HCT116 (cell line): ENCODE data around the gene GALNT6. TPM values are rescaled to one million over a fixed set of nuclear protein-coding genes. Genes with fewer than 3 reads are reported as not detected.

Experiments
- ATAC-seq: fragments of 200-7000 bp; cut with Tn5 transposase; 2 replicates; pipeline ENCODE4 v1.9.1; 2020; ENCODE audit warnings: mild to moderate bottlenecking, moderate library complexity
- BruUV-seq: library from RNA; stranded (reverse); fragments of 400-500 nt; replicated peaks from 2 replicates; lab custom pipeline; 2021; lab: Mats Ljungman, UMichigan
- CTCF ChIA-PET: fragments of 300-600 bp; sonication (Branson Sonifier 250); formaldehyde crosslinking; loops from one replicate; lab custom pipeline; 2021; ENCODE audit warnings: antibody characterized with exemption; lab: Charles Lee
- POLR2A ChIA-PET: fragments of 300-600, 350-600 bp; sonication (Branson Sonifier 250); formaldehyde crosslinking; loops from one replicate; lab custom pipeline; 2021; ENCODE audit warnings: antibody characterized with exemption; lab: Charles Lee
- RAD21 ChIA-PET, 2 experiments: fragments of 300-600 bp; sonication (Branson Sonifier 250); formaldehyde crosslinking; loops; one replicate each; lab custom pipeline; 2023; ENCODE audit warnings: low total read pairs in 2 of 2; ENCODE audit not compliant: uncharacterized antibody in 2 of 2, unreplicated experiment in 2 of 2, low non-redundant PET in 1 of 2; lab: Charles Lee
- DNase-seq: peaks from one replicate; pipeline ENCODE4 v3.0.0-alpha.2; 2010; ENCODE audit warnings: low read depth, low spot score
- H2AFZ ChIP-seq: fragments of 200-600 bp; shearing (Covaris generic), sonication (generic); 2 replicates; pipeline ENCODE4 v1.6.1; 2017; ENCODE audit warnings: low read depth, mixed run types, mixed read lengths, antibody characterized with exemption, low read length; ENCODE audit not compliant: poor library complexity, severe bottlenecking
- H3K27ac ChIP-seq: 2 replicates; pipeline ENCODE4 v1.5.1; 2012; ENCODE audit warnings: low read depth, low read length
- H3K27me3 ChIP-seq: fragments of 200-600 bp; sonication (generic); 2 replicates; pipeline ENCODE4 v1.6.1; 2016; ENCODE audit warnings: mixed run types, low read length, mixed read lengths; ENCODE audit not compliant: insufficient read depth
- H3K36me3 ChIP-seq, 2 experiments: fragments of 200-500 bp in 1 of 2; fragments of 200-600 bp in 1 of 2; sonication (Bioruptor generic) in 1 of 2; sonication (generic) in 1 of 2; 2 replicates each; pipeline versions ENCODE4 v1.5.1 to v1.6.1; 2014 to 2016; ENCODE audit warnings: low read length in 2 of 2, inconsistent platforms in 1 of 2, mixed read lengths in 1 of 2, mixed run types in 1 of 2; ENCODE audit not compliant: insufficient read depth in 2 of 2, control insufficient read depth in 1 of 2
- H3K4me1 ChIP-seq, 2 experiments: fragments of 200-600 bp in 1 of 2; sonication (generic) in 1 of 2; 2 replicates each; pipeline versions ENCODE4 v1.5.1 to v1.6.1; 2012 to 2017; ENCODE audit warnings: low read length in 2 of 2, inconsistent platforms in 1 of 2, mild to moderate bottlenecking in 1 of 2, mixed read lengths in 1 of 2, mixed run types in 1 of 2, moderate library complexity in 1 of 2; ENCODE audit not compliant: insufficient read depth in 2 of 2, control insufficient read depth in 1 of 2
- H3K4me2 ChIP-seq: fragments of 200-600 bp; sonication (generic); 2 replicates; pipeline ENCODE4 v1.6.1; 2017; ENCODE audit warnings: mixed run types, low read length, mixed read lengths
- H3K4me3 ChIP-seq, 2 experiments: fragments of 200-600 bp in 1 of 2; sonication (generic) in 1 of 2; replicated peaks in 1 of 2; 2 replicates each; pipeline ENCODE4 v1.5.1; 2011 to 2016; ENCODE audit warnings: low read length in 2 of 2, control low read depth in 1 of 2, low read depth in 1 of 2, mild to moderate bottlenecking in 1 of 2, mixed read lengths in 1 of 2, mixed run types in 1 of 2
- H3K79me2 ChIP-seq: fragments of 200-600 bp; sonication (generic); 2 replicates; pipeline ENCODE4 v1.6.1; 2017; ENCODE audit warnings: mild to moderate bottlenecking, mixed run types, low read length, moderate library complexity, mixed read lengths; ENCODE audit not compliant: insufficient read depth
- H3K9ac ChIP-seq: fragments of 200-600 bp; sonication (generic); 2 replicates; pipeline ENCODE4 v1.6.1; 2016; ENCODE audit warnings: low read length, mixed read lengths
- H3K9me2 ChIP-seq: fragments of 200-600 bp; sonication (generic), shearing (Covaris generic); 2 replicates; pipeline ENCODE4 v1.6.1; 2017; ENCODE audit warnings: mixed run types, mild to moderate bottlenecking, moderate library complexity; ENCODE audit not compliant: insufficient read depth
- H3K9me3 ChIP-seq, 2 experiments: fragments of 200-500 bp in 1 of 2; fragments of 200-600 bp in 1 of 2; sonication (Bioruptor generic) in 1 of 2; sonication (generic) in 1 of 2; 2 replicates each; pipeline ENCODE4 v1.6.1; 2014 to 2017; ENCODE audit warnings: low read length in 2 of 2, mixed read lengths in 2 of 2, inconsistent platforms in 1 of 2, low read depth in 1 of 2, mild to moderate bottlenecking in 1 of 2, mixed run types in 1 of 2, moderate library complexity in 1 of 2; ENCODE audit not compliant: control insufficient read depth in 1 of 2, insufficient read depth in 1 of 2
- H4K20me1 ChIP-seq: fragments of 200-600 bp; sonication (generic), shearing (Covaris generic); 2 replicates; pipeline ENCODE4 v1.6.1; 2017; ENCODE audit warnings: mixed run types, mild to moderate bottlenecking, moderate library complexity; ENCODE audit not compliant: insufficient read depth
- ATF3 ChIP-seq: IDR thresholded peaks from 2 replicates; pipeline ENCODE4 v1.6.1; 2012
- CBX3 ChIP-seq: IDR thresholded peaks from 2 replicates; pipeline ENCODE4 v1.6.1; 2012; ENCODE audit warnings: low read depth
- CEBPB ChIP-seq: IDR thresholded peaks from 2 replicates; pipeline ENCODE4 v1.6.1; 2012; ENCODE audit warnings: low read depth
- EGR1 ChIP-seq: IDR thresholded peaks from 2 replicates; pipeline ENCODE4 v1.6.1; 2012; ENCODE audit warnings: low read depth
- ELF1 ChIP-seq: IDR thresholded peaks from 2 replicates; pipeline ENCODE4 v1.6.1; 2012; ENCODE audit warnings: low read depth, borderline replicate concordance
- EZH2 ChIP-seq: fragments of 200-600 bp; sonication (generic); IDR thresholded peaks from 2 replicates; pipeline ENCODE4 v1.6.1; 2017; ENCODE audit warnings: antibody characterized with exemption, mixed run types
- EZH2phosphoT487 ChIP-seq: fragments of 200-600 bp; IDR thresholded peaks from 2 replicates; pipeline ENCODE4 v1.6.1; 2018; ENCODE audit warnings: antibody characterized with exemption, borderline replicate concordance
- FOSL1 ChIP-seq: IDR thresholded peaks from 2 replicates; pipeline ENCODE4 v1.6.1; 2012; ENCODE audit warnings: low read depth
- JUND ChIP-seq: IDR thresholded peaks from 2 replicates; pipeline ENCODE4 v1.6.1; 2012
- MAX ChIP-seq: IDR thresholded peaks from 2 replicates; pipeline ENCODE4 v1.6.1; 2012
- POLR2A ChIP-seq: IDR thresholded peaks from 2 replicates; pipeline ENCODE4 v1.7.0; 2011; ENCODE audit warnings: borderline replicate concordance; ENCODE audit not compliant: insufficient read depth, insufficient read length; ENCODE audit errors: extremely low read depth
- POLR2AphosphoS5 ChIP-seq: IDR thresholded peaks from 2 replicates; pipeline ENCODE4 v1.6.1; 2011; ENCODE audit warnings: mild to moderate bottlenecking, low read depth, low read length, moderate library complexity
- RAD21 ChIP-seq: IDR thresholded peaks from 2 replicates; pipeline ENCODE4 v1.6.1; 2012; ENCODE audit warnings: low read depth, mild to moderate bottlenecking
- TCF7L2 ChIP-seq: IDR thresholded peaks from 2 replicates; pipeline ENCODE4 v1.7.0; 2011; ENCODE audit warnings: borderline replicate concordance, inconsistent platforms; ENCODE audit not compliant: insufficient read depth, insufficient read length; ENCODE audit errors: extremely low read depth
- YY1 ChIP-seq: IDR thresholded peaks from 2 replicates; pipeline ENCODE4 v1.6.1; 2011; ENCODE audit warnings: low read length, low read depth, moderate library complexity, mild to moderate bottlenecking; ENCODE audit not compliant: insufficient replicate concordance; ENCODE audit errors: extremely low read depth
- ZBTB33 ChIP-seq: IDR thresholded peaks from 2 replicates; pipeline ENCODE4 v1.6.1; 2011; ENCODE audit warnings: mild to moderate bottlenecking, low read length, moderate library complexity; ENCODE audit not compliant: insufficient replicate concordance; ENCODE audit errors: extremely low read depth
- intact Hi-C: fragments of 100-400 bp; cut with micrococcal nuclease; formaldehyde crosslinking; loops from 2 replicates; pipeline ENCODE4 v1.10.0; 2022
- total RNA-seq: library from RNA; stranded (reverse); gene quantifications from one replicate; pipeline ENCODE4 v1.2.1, GENCODE V29; 2021; ENCODE audit not compliant: unreplicated experiment
- TF ChIP-seq, protein P1 (sequence below), 3 experiments: fragments of 200-600 bp in 1 of 3; sonication (generic) in 1 of 3; IDR thresholded peaks in 2 of 3; conservative IDR thresholded peaks in 1 of 3; 2 replicates each; pipeline ENCODE4 v1.5.1; 2012 to 2017; ENCODE audit warnings: low read depth in 2 of 3, low read length in 2 of 3, antibody characterized with exemption in 1 of 3, borderline replicate concordance in 1 of 3, control low read depth in 1 of 3, mild to moderate bottlenecking in 1 of 3, mixed read lengths in 1 of 3, mixed run types in 1 of 3, moderate library complexity in 1 of 3; ENCODE audit not compliant: insufficient read depth in 1 of 3
- TF ChIP-seq, protein P2 (sequence below): IDR thresholded peaks from 2 replicates; pipeline ENCODE4 v1.6.1; 2012; ENCODE audit warnings: low read depth

The GALNT6 gene
- total RNA-seq, 1 experiment from 2014 or later: 16.4 TPM

DNA sequence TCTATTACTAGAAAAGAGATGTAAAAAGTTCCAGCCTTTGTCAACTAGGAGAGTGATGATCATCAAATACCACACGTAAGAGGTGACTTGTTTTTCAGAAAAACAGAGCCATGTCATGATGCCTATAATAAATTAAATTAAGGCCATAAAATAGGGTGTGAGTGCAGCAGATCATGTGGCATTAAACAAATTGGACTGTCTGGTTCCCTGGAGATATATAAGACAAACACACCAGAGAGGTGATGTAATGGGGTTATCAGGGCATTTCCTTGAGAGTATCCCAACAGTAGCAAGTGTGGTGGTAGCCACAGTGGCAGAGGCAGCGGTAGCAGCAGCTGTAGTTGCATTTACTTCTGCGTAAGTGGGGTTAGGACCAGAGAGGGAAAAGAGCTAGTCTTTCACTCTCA, 14.6 kb upstream of the GALNT6 start:
- DNase-seq (no peak), ATAC-seq (no peak)
- Histone ChIP-seq H3K27ac (no peak overlapping the region), H3K9me2 (no peaks in the 10 kb centered on the region), H3K79me2 (no peaks in the 10 kb centered on the region), H3K4me3 (no peak overlapping the region), H3K9me3 (no peaks in the 10 kb centered on the region), H4K20me1 (no peaks in the 10 kb centered on the region)
- intact Hi-C loops: no loop called here
- no peak for TF ChIP-seq CBX3
- no peak for TF ChIP-seq EZH2
- TF ChIP-seq YY1: no peak
- no peak for TF ChIP-seq TCF7L2
- TF ChIP-seq FOSL1: no peak
- no peak for TF ChIP-seq ATF3
- TF ChIP-seq EGR1: no peak
- TF ChIP-seq, protein P1, sequence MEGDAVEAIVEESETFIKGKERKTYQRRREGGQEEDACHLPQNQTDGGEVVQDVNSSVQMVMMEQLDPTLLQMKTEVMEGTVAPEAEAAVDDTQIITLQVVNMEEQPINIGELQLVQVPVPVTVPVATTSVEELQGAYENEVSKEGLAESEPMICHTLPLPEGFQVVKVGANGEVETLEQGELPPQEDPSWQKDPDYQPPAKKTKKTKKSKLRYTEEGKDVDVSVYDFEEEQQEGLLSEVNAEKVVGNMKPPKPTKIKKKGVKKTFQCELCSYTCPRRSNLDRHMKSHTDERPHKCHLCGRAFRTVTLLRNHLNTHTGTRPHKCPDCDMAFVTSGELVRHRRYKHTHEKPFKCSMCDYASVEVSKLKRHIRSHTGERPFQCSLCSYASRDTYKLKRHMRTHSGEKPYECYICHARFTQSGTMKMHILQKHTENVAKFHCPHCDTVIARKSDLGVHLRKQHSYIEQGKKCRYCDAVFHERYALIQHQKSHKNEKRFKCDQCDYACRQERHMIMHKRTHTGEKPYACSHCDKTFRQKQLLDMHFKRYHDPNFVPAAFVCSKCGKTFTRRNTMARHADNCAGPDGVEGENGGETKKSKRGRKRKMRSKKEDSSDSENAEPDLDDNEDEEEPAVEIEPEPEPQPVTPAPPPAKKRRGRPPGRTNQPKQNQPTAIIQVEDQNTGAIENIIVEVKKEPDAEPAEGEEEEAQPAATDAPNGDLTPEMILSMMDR (IDR thresholded peaks at IDR 0.05 in 2 of 3, conservative IDR thresholded peaks at IDR 0.05 in 1 of 3; ENCODE audit: borderline replicate concordance in 1 of 3, insufficient read depth in 1 of 3, low read depth in 2 of 3, low read length in 2 of 3): no peak
- no peak for TF ChIP-seq JUND
- TF ChIP-seq EZH2phosphoT487: no peak
- no peak for TF ChIP-seq MAX
- TF ChIP-seq CEBPB: no peak
- no peak for TF ChIP-seq POLR2A
- no peak for TF ChIP-seq RAD21
- TF ChIP-seq, protein P2, sequence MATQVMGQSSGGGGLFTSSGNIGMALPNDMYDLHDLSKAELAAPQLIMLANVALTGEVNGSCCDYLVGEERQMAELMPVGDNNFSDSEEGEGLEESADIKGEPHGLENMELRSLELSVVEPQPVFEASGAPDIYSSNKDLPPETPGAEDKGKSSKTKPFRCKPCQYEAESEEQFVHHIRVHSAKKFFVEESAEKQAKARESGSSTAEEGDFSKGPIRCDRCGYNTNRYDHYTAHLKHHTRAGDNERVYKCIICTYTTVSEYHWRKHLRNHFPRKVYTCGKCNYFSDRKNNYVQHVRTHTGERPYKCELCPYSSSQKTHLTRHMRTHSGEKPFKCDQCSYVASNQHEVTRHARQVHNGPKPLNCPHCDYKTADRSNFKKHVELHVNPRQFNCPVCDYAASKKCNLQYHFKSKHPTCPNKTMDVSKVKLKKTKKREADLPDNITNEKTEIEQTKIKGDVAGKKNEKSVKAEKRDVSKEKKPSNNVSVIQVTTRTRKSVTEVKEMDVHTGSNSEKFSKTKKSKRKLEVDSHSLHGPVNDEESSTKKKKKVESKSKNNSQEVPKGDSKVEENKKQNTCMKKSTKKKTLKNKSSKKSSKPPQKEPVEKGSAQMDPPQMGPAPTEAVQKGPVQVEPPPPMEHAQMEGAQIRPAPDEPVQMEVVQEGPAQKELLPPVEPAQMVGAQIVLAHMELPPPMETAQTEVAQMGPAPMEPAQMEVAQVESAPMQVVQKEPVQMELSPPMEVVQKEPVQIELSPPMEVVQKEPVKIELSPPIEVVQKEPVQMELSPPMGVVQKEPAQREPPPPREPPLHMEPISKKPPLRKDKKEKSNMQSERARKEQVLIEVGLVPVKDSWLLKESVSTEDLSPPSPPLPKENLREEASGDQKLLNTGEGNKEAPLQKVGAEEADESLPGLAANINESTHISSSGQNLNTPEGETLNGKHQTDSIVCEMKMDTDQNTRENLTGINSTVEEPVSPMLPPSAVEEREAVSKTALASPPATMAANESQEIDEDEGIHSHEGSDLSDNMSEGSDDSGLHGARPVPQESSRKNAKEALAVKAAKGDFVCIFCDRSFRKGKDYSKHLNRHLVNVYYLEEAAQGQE: no peak
- TF ChIP-seq ELF1: no peak
- TF ChIP-seq POLR2AphosphoS5: no peak
- TF ChIP-seq ZBTB33: no peak
- TF ChIP-seq, all 23 proteins: peak for 0
- H3K36me3 ChIP-seq: no peaks in the 10 kb centered on the region
- H3K4me2 ChIP-seq: no peak overlapping the region
- H3K9ac ChIP-seq: no peak overlapping the region
- no TSS peak for BruUV-seq
- ChIA-PET POLR2A (no interaction called here), CTCF (no interaction called here), RAD21 (no interaction called here)
- no peak overlapping the region for H2AFZ ChIP-seq
- no peaks in the 10 kb centered on the region for H3K4me1 ChIP-seq
- H3K27me3 ChIP-seq: no peaks in the 10 kb centered on the region; the same call in 1 of the 2 replicates
